Measurements from ENCODE around the gene FXR2.
"Not testable (repeated sequence)": the region's sequence is repeated elsewhere in the genome, so short reads cannot be mapped to it uniquely, and the experiment has no call there.

FXR2 gene

GRCh38 chr17:7614425-7615264 is at the start of gene FXR2:
Gene FXR2 (minus strand): TSS chr17:7614897. CDS start chr17:7614532, 365 bp downstream.
- DNase-seq (ENCODE audit: low read depth, low spot score), result peak; percentile 99

GRCh38 chr17:7656958-7657609 is 42.4 kb upstream of the FXR2 start:
- no peak for DNase-seq (ENCODE audit: low read depth, low spot score)

GRCh38 chr17:7655541-7655840 is 40.8 kb upstream of the FXR2 start:
- no peak for DNase-seq (ENCODE audit: low read depth, low spot score)

- DNase-seq (ENCODE audit: low read depth, low spot score), result no peak
These were observed 40.3 kb upstream of the FXR2 start for GRCh38 chr17:7654832-7655540.

- no peak for DNase-seq (ENCODE audit: low read depth, low spot score)
These were observed 38.0 kb upstream of the FXR2 start for GRCh38 chr17:7652388-7653356.

- no peak for DNase-seq (ENCODE audit: low read depth, low spot score)
These were observed 37.1 kb upstream of the FXR2 start for GRCh38 chr17:7651665-7652387.

- no peak for DNase-seq (ENCODE audit: low read depth, low spot score)
These were observed 36.5 kb upstream of the FXR2 start for GRCh38 chr17:7651097-7651664.

- DNase-seq (ENCODE audit: low read depth, low spot score), result peak; percentile 54
These were observed 35.9 kb upstream of the FXR2 start, which contains the start of gene ATP1B2 for GRCh38 chr17:7650509-7651096. Gene ATP1B2 (plus strand): TSS chr17:7650926. CDS start chr17:7651519, 593 bp downstream.

- DNase-seq (ENCODE audit: low read depth, low spot score), result no peak
These were observed 32.3 kb upstream of the FXR2 start for GRCh38 chr17:7647018-7647417.

- DNase-seq (ENCODE audit: low read depth, low spot score), result no peak
These were observed 31.8 kb upstream of the FXR2 start for GRCh38 chr17:7646457-7646856.

- DNase-seq (ENCODE audit: low read depth, low spot score), result no peak
These were observed 30.1 kb upstream of the FXR2 start for GRCh38 chr17:7644775-7645174.

GRCh38 chr17:7641635-7642034 is 26.9 kb upstream of the FXR2 start:
- not testable (repeated sequence) for DNase-seq (ENCODE audit: low read depth, low spot score)

GRCh38 chr17:7640783-7641182 is 26.1 kb upstream of the FXR2 start:
- no peak for DNase-seq (ENCODE audit: low read depth, low spot score)

GRCh38 chr17:7636163-7636562 is 21.5 kb upstream of the FXR2 start:
- DNase-seq (ENCODE audit: low read depth, low spot score), result no peak

- no peak for DNase-seq (ENCODE audit: low read depth, low spot score)
These were observed 19.7 kb upstream of the FXR2 start for GRCh38 chr17:7634384-7634783.

- no peak for DNase-seq (ENCODE audit: low read depth, low spot score)
These were observed 18.4 kb upstream of the FXR2 start for GRCh38 chr17:7633093-7633492.

GRCh38 chr17:7632492-7632894 is 17.8 kb upstream of the FXR2 start:
- DNase-seq (ENCODE audit: low read depth, low spot score), result no peak

- no peak for DNase-seq (ENCODE audit: low read depth, low spot score)
These were observed 17.0 kb upstream of the FXR2 start for GRCh38 chr17:7631398-7632380.
